Ishikawa (cell line): ENCODE measurements around the gene FDXACB1.

ENCODE experiments used
- CEBPB ChIP-seq: IDR thresholded peaks from 2 replicates; pipeline ENCODE4 v1.6.1; 2012
- CREB1 ChIP-seq: IDR thresholded peaks from 2 replicates; pipeline ENCODE4 v1.6.1; 2012; ENCODE audit warnings: low read depth
- EGR1 ChIP-seq: IDR thresholded peaks from 2 replicates; pipeline ENCODE4 v1.6.1; 2012
- EP300 ChIP-seq: IDR thresholded peaks from 2 replicates; pipeline ENCODE4 v1.6.1; 2012; ENCODE audit warnings: borderline replicate concordance
- FOXM1 ChIP-seq: IDR thresholded peaks from 2 replicates; pipeline ENCODE4 v1.6.1; 2012; ENCODE audit warnings: low read depth, borderline replicate concordance
- NFIC ChIP-seq: IDR thresholded peaks from 2 replicates; pipeline ENCODE4 v1.6.1; 2012
- RAD21 ChIP-seq: IDR thresholded peaks from 2 replicates; pipeline ENCODE4 v1.6.1; 2012; ENCODE audit warnings: low read depth
- TAF1 ChIP-seq: IDR thresholded peaks from 2 replicates; pipeline ENCODE4 v1.6.1; 2012; ENCODE audit warnings: low read depth, mild to moderate bottlenecking
- TCF12 ChIP-seq: IDR thresholded peaks from 2 replicates; pipeline ENCODE4 v1.6.1; 2012; ENCODE audit warnings: low read depth
- TEAD4 ChIP-seq: IDR thresholded peaks from 2 replicates; pipeline ENCODE4 v1.6.1; 2012
- YY1 ChIP-seq: IDR thresholded peaks from 2 replicates; pipeline ENCODE4 v1.6.1; 2012; ENCODE audit warnings: low read depth
- ZBTB7A ChIP-seq: IDR thresholded peaks from 2 replicates; pipeline ENCODE4 v1.6.1; 2012; ENCODE audit warnings: low read depth
- TF ChIP-seq, protein P1 (sequence below): IDR thresholded peaks from 2 replicates; pipeline ENCODE4 v1.6.1; 2012
- TF ChIP-seq, protein P2 (sequence below): IDR thresholded peaks from 2 replicates; pipeline ENCODE4 v1.6.1; 2012
- TF ChIP-seq, protein P3 (sequence below): IDR thresholded peaks from 2 replicates; pipeline ENCODE4 v1.6.1; 2012; ENCODE audit warnings: low read depth, mild to moderate bottlenecking

The FDXACB1 gene

DNA sequence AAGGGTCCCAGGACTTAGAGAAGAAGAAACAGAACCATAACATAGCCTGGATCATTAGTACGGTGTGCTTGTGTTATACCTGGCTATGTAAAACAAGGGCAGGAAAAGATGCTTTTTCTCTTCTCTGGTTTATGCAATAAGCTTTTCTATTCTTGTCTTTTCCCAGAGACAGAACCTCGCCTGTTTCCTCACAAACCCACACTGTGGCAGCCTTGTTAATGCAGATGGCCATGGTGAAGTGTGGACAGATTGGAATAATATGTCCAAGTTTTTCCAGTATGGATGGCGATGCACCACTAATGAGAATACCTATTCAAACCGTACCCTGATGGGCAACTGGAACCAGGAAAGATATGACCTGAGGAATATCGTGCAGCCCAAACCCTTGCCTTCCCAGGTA lies 3.2 kb upstream of the FDXACB1 start:
- TF ChIP-seq, protein P1, sequence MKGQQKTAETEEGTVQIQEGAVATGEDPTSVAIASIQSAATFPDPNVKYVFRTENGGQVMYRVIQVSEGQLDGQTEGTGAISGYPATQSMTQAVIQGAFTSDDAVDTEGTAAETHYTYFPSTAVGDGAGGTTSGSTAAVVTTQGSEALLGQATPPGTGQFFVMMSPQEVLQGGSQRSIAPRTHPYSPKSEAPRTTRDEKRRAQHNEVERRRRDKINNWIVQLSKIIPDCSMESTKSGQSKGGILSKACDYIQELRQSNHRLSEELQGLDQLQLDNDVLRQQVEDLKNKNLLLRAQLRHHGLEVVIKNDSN, result no peak
- TF ChIP-seq, protein P2, sequence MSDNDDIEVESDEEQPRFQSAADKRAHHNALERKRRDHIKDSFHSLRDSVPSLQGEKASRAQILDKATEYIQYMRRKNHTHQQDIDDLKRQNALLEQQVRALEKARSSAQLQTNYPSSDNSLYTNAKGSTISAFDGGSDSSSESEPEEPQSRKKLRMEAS, result no peak
- TF ChIP-seq ZBTB7A (no peak), NFIC (no peak), YY1 (no peak), RAD21 (no peak), EP300 (no peak), FOXM1 (no peak), CEBPB (no peak), TEAD4 (no peak), CREB1 (no peak), TCF12 (no peak), EGR1 (no peak), TAF1 (no peak)
- TF ChIP-seq, protein P3, sequence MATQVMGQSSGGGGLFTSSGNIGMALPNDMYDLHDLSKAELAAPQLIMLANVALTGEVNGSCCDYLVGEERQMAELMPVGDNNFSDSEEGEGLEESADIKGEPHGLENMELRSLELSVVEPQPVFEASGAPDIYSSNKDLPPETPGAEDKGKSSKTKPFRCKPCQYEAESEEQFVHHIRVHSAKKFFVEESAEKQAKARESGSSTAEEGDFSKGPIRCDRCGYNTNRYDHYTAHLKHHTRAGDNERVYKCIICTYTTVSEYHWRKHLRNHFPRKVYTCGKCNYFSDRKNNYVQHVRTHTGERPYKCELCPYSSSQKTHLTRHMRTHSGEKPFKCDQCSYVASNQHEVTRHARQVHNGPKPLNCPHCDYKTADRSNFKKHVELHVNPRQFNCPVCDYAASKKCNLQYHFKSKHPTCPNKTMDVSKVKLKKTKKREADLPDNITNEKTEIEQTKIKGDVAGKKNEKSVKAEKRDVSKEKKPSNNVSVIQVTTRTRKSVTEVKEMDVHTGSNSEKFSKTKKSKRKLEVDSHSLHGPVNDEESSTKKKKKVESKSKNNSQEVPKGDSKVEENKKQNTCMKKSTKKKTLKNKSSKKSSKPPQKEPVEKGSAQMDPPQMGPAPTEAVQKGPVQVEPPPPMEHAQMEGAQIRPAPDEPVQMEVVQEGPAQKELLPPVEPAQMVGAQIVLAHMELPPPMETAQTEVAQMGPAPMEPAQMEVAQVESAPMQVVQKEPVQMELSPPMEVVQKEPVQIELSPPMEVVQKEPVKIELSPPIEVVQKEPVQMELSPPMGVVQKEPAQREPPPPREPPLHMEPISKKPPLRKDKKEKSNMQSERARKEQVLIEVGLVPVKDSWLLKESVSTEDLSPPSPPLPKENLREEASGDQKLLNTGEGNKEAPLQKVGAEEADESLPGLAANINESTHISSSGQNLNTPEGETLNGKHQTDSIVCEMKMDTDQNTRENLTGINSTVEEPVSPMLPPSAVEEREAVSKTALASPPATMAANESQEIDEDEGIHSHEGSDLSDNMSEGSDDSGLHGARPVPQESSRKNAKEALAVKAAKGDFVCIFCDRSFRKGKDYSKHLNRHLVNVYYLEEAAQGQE, result no peak

DNA sequence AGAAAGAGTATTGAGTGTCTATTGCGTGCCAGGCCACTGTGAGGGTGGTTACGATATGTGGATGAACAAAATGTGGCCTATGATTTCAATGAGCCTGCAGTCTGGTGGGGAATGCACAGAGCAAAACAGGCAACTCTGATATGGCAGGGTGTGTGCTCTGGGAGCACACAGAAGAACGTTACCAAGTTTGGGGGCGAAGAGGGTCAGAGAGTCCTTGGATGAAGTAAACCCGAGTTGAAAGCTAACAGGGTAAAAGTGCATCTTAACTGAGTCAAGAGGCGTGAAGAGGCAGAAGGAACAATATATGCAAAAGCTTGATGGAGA lies 634 bp upstream of the FDXACB1 start:
- TF ChIP-seq ZBTB7A (no peak), TCF12 (no peak), TEAD4 (no peak), EP300 (no peak), CREB1 (no peak), CEBPB (no peak), FOXM1 (no peak), YY1 (no peak)
- TF ChIP-seq, protein P1, result no peak

DNA sequence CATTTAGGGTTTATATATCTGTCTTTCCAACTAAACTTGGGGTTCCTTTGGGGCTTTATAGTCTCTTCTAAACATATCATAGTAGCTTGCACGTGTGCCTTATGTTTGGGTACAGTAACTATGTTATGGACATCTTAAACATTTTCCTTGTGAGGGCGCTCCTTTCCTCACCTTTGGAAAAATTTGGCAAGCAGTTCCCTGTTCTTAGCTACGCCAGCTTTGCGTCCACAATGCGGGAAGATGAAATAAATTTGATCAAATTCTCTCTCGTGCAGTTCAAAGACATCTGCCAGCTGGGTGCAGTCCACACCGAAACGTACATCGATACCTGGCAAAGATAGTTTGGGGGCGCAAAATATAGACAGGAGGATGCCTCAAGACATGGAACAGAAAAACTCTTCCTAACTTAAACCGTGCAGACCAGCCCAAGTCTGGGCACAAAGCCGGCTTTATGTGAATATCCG lies 548 bp downstream of the FDXACB1 start:
- peak; percentile 40 for TF ChIP-seq RAD21
- TF ChIP-seq EP300, result no peak; the same call in 1 of the 2 replicates
- TF ChIP-seq, protein P2, result no peak
- TF ChIP-seq NFIC, result no peak
- no peak for TF ChIP-seq CREB1
- no peak for TF ChIP-seq TCF12

DNA sequence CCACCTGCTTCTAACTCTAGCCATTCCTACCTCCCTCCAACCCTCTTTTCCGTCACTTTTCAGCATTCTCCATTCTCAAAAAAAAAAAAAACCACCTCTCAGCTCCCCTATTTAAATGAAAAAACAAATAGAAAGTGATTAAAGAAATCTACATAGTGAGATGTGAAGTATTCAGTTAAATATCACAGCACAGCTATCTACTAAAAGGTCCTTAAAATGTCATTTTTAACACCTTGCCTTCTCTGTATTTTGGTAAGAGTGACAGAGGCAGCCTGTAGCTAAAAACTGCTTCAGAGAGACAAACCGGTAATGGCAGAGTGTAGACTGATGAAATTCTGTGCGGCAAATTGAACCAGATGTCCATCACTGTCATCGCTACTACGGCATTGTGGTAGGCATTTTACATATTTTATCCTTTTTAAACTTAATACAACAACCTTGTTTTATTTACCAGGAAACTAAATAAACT lies 7.2 kb downstream of the FDXACB1 start:
- TF ChIP-seq, protein P1, result no peak
- TF ChIP-seq NFIC (no peak), ZBTB7A (no peak), CREB1 (no peak), TAF1 (no peak)
- TF ChIP-seq, protein P3, result no peak

DNA sequence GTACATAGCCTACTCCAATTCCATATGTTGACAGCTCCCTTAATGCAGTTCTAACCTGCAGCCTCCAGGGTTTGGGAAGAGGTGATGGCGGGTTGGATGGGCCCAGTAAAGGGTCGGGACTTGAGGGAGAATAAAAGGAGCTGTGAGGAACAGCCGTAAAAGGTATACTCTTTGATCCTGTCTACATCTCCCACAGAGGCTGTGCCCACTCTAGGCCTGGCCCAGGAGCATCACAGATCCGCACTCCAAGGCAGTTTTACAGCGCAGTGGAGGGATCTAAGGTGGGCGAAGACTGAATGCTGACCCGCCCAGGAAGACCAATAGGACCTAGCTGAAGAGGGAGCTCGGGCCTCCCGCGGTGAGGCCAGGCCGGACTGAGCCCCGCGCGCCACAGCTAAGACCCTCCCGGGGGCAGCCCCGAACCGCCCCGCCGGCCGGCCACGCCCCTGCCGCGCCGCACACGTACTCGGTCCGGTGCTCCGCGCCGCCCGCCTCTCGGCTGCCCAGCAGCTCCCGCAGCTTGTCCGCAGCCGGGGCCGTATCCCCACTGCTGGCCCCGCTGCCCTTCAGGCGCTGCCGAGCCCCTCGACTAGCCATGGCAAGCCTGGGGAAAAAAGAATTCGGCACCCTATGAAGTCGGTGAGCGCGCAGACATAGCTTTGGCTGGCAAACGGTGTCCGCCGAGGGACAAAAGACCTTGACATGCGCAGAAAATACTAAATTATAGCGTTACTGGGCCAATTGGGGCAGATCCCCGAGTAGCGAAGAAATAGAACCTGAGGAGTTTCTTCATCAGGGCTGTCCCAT lies 7.9 kb downstream of the FDXACB1 start, which contains the start of gene ALG9:
TSS of gene ALG9 (minus strand) at position 696 of the 807 bp plus-strand sequence. CDS start at position 597, 99 bp downstream.
- TF ChIP-seq TAF1, result peak; percentile 30; the same call in 1 of the 2 replicates
- TF ChIP-seq ZBTB7A, result peak; percentile 66; the same call in 1 of the 2 replicates
- no peak for TF ChIP-seq CREB1
- peak; percentile 81 for TF ChIP-seq YY1

DNA sequence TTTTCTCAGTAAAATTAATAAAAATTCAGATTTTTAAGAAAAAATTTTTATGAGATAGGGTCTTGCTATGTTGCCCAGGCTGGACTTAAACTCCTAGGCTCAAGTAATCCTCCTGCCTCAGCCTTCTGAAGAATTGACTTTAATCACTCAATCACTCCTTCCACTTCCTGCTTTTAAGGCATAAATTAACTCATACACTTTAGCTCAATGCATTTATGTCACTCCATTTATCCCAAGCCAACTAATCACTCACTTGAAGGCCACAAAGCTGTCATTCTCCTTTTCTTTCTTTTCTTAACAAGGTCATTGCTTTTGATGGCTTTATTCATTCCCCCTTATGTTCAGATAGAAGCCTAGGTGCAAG lies 8.5 kb downstream of the FDXACB1 start:
- TF ChIP-seq CREB1 (no peak), EGR1 (no peak), TAF1 (no peak), YY1 (no peak), TEAD4 (no peak), EP300 (no peak), RAD21 (no peak), FOXM1 (no peak), NFIC (no peak), TCF12 (no peak), ZBTB7A (no peak), CEBPB (no peak)
- TF ChIP-seq, protein P2, result no peak
- TF ChIP-seq, protein P1, result no peak
- TF ChIP-seq, protein P3, result no peak
